ENCODE measurements around the gene SPATA2L. TPM values are rescaled to one million over a fixed set of nuclear protein-coding genes. Genes with fewer than 3 reads are reported as not detected.
"Not testable (repeated sequence)": the region's sequence is repeated elsewhere in the genome, so short reads cannot be mapped to it uniquely, and the experiment has no call there.

The SPATA2L gene
- polyA plus RNA-seq, 1 of the 3 experiments (the other 2 are of a cell fraction): 8.6 TPM

GRCh38 chr16:89672177-89672941 lies 29.1 kb downstream of the SPATA2L start:
- no peak for TF ChIP-seq RCOR1 (IDR thresholded peaks at IDR 0.05; ENCODE audit: low read length)
- TF ChIP-seq RAD21 (IDR thresholded peaks at IDR 0.05; ENCODE audit: low read length): no peak
- TF ChIP-seq FOSL2 (IDR thresholded peaks at IDR 0.05; ENCODE audit: borderline replicate concordance, low read depth): no peak
- no peak for TF ChIP-seq MEF2A (IDR thresholded peaks at IDR 0.05; ENCODE audit: borderline replicate concordance, low read depth)
- no peak for TF ChIP-seq GABPA (IDR thresholded peaks at IDR 0.05; ENCODE audit: low read depth)
- WGBS (ENCODE audit: low lambda C conversion rate): 89% methylated on average over 16 of the region's 16 CpGs
- Histone ChIP-seq H3K4me2 (no peak overlapping the region), H3K9ac (no peak overlapping the region), H3K27me3 (ENCODE audit: insufficient read depth) (no peaks in the 10 kb centered on the region), H3K27ac (ENCODE audit: low read depth in 2 of 2, low read length in 1 of 2) (no peak overlapping the region), H3K4me1 (ENCODE audit: control insufficient read depth in 1 of 2, insufficient read depth in 2 of 2, low read depth in 1 of 2, low read length in 1 of 2) (no peaks in the 10 kb centered on the region), H3K36me3 (replicated peaks in 1 of 2; ENCODE audit: control insufficient read depth in 1 of 2, insufficient read depth in 2 of 2, low read length in 1 of 2) (no peaks in the 10 kb centered on the region), H4K20me1 (ENCODE audit: insufficient read depth) (no peaks in the 10 kb centered on the region), H3K9me3 (0 out of 2 replicates have a peak, but pooled peaks cover 7% of the 10 kb centered on the region), H3K4me3 (ENCODE audit: low read depth in 2 of 2, low read length in 1 of 2) (no peak overlapping the region), H3F3A (replicated peaks; ENCODE audit: insufficient read depth) (peaks cover 4% of the 10 kb centered on the region), H3K79me2 (ENCODE audit: insufficient read depth) (no peaks in the 10 kb centered on the region), H3K9me2 (no peaks in the 10 kb centered on the region), H2AFZ (ENCODE audit: low read depth) (no peak overlapping the region)
- CTCF ChIA-PET: interaction anchor here (1.0 to 1.2 kb wide), 2 partner anchors 56 to 58 kb away, joined by 3 read pairs; no protein-coding TSS in a partner anchor
- POLR2A ChIA-PET: no interaction called here
- DNase-seq: peak; percentile 5

- H3K4me1 ChIP-seq (ENCODE audit: control insufficient read depth in 1 of 2, insufficient read depth in 2 of 2, low read depth in 1 of 2, low read length in 1 of 2); H3K36me3 ChIP-seq (replicated peaks in 1 of 2; ENCODE audit: control insufficient read depth in 1 of 2, insufficient read depth in 2 of 2, low read length in 1 of 2); CTCF ChIA-PET; H4K20me1 ChIP-seq (ENCODE audit: insufficient read depth); H2AFZ ChIP-seq (ENCODE audit: low read depth); H3K79me2 ChIP-seq (ENCODE audit: insufficient read depth); H3K27me3 ChIP-seq (ENCODE audit: insufficient read depth); H3K4me2 ChIP-seq; H3K9me2 ChIP-seq; POLR2A ChIA-PET; H3K27ac ChIP-seq (ENCODE audit: low read depth in 2 of 2, low read length in 1 of 2); H3K9ac ChIP-seq; H3K4me3 ChIP-seq (ENCODE audit: low read depth in 2 of 2, low read length in 1 of 2); H3K9me3 ChIP-seq; DNase-seq; H3F3A ChIP-seq (replicated peaks; ENCODE audit: insufficient read depth): not testable (repeated sequence)
- WGBS (ENCODE audit: low lambda C conversion rate): 89% methylated on average over 4 of the region's 4 CpGs
Observed at GRCh38 chr16:89671565-89671964, 29.9 kb downstream of the SPATA2L start.

DNA sequence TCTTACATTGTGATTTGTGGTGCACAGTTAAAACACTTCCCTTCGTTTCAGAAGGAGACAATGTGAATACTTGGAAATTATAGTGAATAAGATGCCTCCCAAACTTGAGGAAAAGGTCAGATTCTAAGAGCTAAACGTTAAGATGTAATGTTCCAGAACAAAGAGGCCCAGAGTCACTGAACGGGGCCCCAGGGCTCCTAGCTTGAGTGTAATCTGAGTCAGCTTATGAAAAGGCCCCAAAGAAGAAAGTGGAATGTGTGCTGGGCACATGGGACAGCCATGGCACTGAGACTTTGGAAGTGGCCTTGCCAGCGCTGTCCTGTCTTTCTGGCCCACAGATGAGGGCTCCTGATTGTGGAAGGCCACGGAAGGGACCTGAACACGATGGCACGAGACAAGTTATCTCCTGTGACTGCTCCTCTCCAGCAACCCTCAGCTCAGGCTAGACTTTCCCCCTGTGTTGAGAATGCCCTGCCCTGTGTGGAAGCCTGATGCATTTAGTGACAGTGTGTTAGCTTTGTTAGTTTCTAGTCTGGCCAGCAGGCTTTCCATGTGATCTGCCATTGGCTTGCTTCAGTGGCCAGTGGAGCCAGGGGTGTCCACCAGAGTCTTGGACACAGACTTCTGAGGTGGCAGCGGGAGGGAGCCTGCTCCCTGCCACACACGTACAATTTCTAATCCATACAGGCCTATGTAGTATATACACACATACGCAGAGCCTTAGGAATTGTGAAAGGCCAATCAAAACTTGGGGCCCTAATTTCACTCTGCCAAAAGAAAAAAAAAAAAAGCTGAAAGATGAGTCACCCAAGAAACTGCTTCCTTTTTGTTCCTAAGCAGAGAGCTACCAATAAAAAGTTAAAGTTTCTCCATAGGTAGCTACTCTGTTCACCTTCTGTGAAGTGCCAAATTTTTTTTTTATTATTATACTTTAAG lies 30.7 kb downstream of the SPATA2L start:
- H3K27me3 ChIP-seq (ENCODE audit: insufficient read depth): no peaks in the 10 kb centered on the region
- H3K9ac ChIP-seq: no peak overlapping the region
- H3K79me2 ChIP-seq (ENCODE audit: insufficient read depth): no peaks in the 10 kb centered on the region
- H3K4me2 ChIP-seq: 0 out of 2 replicates have a peak overlapping the region, but pooled peaks have one; percentile 3
- no peak for DNase-seq
- peak overlapping the region in 1 of 2 experiments; percentile 28; a peak in 2 of 4 replicates for H3K27ac ChIP-seq (ENCODE audit: low read depth in 2 of 2, low read length in 1 of 2)
- no peak overlapping the region for H3K4me3 ChIP-seq (ENCODE audit: low read depth in 2 of 2, low read length in 1 of 2)
- H3K36me3 ChIP-seq (replicated peaks in 1 of 2; ENCODE audit: control insufficient read depth in 1 of 2, insufficient read depth in 2 of 2, low read length in 1 of 2): peaks cover 0 to 4% of the 10 kb centered on the region in 2 experiments
- no peaks in the 10 kb centered on the region for H3K4me1 ChIP-seq (ENCODE audit: control insufficient read depth in 1 of 2, insufficient read depth in 2 of 2, low read depth in 1 of 2, low read length in 1 of 2)
- H3K9me3 ChIP-seq: no peaks in the 10 kb centered on the region
- POLR2A ChIA-PET: no interaction called here
- TF ChIP-seq YY1 (IDR thresholded peaks at IDR 0.05; ENCODE audit: low read depth) (no peak), MXI1 (IDR thresholded peaks at IDR 0.05; ENCODE audit: low read depth, low read length) (no peak), FOSL2 (IDR thresholded peaks at IDR 0.05; ENCODE audit: borderline replicate concordance, low read depth) (peak; percentile 62), JUND (IDR thresholded peaks at IDR 0.05) (peak; percentile 48; the same call in 1 of the 2 replicates)
- TF ChIP-seq, protein P1, sequence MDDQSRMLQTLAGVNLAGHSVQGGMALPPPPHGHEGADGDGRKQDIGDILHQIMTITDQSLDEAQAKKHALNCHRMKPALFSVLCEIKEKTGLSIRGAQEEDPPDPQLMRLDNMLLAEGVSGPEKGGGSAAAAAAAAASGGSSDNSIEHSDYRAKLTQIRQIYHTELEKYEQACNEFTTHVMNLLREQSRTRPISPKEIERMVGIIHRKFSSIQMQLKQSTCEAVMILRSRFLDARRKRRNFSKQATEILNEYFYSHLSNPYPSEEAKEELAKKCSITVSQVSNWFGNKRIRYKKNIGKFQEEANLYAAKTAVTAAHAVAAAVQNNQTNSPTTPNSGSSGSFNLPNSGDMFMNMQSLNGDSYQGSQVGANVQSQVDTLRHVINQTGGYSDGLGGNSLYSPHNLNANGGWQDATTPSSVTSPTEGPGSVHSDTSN (IDR thresholded peaks at IDR 0.05): no peak
- TF ChIP-seq, protein P2, sequence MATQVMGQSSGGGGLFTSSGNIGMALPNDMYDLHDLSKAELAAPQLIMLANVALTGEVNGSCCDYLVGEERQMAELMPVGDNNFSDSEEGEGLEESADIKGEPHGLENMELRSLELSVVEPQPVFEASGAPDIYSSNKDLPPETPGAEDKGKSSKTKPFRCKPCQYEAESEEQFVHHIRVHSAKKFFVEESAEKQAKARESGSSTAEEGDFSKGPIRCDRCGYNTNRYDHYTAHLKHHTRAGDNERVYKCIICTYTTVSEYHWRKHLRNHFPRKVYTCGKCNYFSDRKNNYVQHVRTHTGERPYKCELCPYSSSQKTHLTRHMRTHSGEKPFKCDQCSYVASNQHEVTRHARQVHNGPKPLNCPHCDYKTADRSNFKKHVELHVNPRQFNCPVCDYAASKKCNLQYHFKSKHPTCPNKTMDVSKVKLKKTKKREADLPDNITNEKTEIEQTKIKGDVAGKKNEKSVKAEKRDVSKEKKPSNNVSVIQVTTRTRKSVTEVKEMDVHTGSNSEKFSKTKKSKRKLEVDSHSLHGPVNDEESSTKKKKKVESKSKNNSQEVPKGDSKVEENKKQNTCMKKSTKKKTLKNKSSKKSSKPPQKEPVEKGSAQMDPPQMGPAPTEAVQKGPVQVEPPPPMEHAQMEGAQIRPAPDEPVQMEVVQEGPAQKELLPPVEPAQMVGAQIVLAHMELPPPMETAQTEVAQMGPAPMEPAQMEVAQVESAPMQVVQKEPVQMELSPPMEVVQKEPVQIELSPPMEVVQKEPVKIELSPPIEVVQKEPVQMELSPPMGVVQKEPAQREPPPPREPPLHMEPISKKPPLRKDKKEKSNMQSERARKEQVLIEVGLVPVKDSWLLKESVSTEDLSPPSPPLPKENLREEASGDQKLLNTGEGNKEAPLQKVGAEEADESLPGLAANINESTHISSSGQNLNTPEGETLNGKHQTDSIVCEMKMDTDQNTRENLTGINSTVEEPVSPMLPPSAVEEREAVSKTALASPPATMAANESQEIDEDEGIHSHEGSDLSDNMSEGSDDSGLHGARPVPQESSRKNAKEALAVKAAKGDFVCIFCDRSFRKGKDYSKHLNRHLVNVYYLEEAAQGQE (IDR thresholded peaks at IDR 0.05; ENCODE audit: low read depth, low read length): no peak
- peaks cover 4% of the 10 kb centered on the region for H3F3A ChIP-seq (replicated peaks; ENCODE audit: insufficient read depth)
- H3K9me2 ChIP-seq: no peaks in the 10 kb centered on the region
- no peaks in the 10 kb centered on the region for H4K20me1 ChIP-seq (ENCODE audit: insufficient read depth)
- CTCF ChIA-PET: interaction anchor here (1.0 kb wide), 1 partner anchor 190 kb away, joined by 3 read pairs; no protein-coding TSS in a partner anchor
- 86% methylated on average over 7 of the region's 10 CpGs for WGBS (ENCODE audit: low lambda C conversion rate)
- no peak overlapping the region for H2AFZ ChIP-seq (ENCODE audit: low read depth)

Data from SK-N-SH (cell line).